Fibroblast of skin of scalp (primary cell): Measurements from ENCODE around the gene SHROOM3.

Source experiments
- DNase-seq: peaks from one replicate; pipeline ENCODE4 v3.0.0-alpha.2; 2013

The SHROOM3 gene

GRCh38 chr4:76544725-76545124 is 109.7 kb downstream of the SHROOM3 start:
- no peak for DNase-seq

GRCh38 chr4:76545226-76545884 is 110.3 kb downstream of the SHROOM3 start:
- DNase-seq = no peak

- DNase-seq = no peak
Observed at GRCh38 chr4:76546327-76546726, 111.3 kb downstream of the SHROOM3 start.

- DNase-seq = peak; percentile 87
Observed at GRCh38 chr4:76546759-76547742, 112.0 kb downstream of the SHROOM3 start.

- DNase-seq = no peak
Observed at GRCh38 chr4:76548704-76549103, 113.7 kb downstream of the SHROOM3 start.

- no peak for DNase-seq
Observed at GRCh38 chr4:76549765-76550164, 114.7 kb downstream of the SHROOM3 start.

GRCh38 chr4:76550966-76551780 is 116.1 kb downstream of the SHROOM3 start:
- no peak for DNase-seq

- no peak for DNase-seq
Observed at GRCh38 chr4:76554630-76555029, 119.6 kb downstream of the SHROOM3 start.

- peak; percentile 44 for DNase-seq
Observed at GRCh38 chr4:76556452-76556851, 121.4 kb downstream of the SHROOM3 start.

GRCh38 chr4:76558396-76559235 is 123.6 kb downstream of the SHROOM3 start:
- peak; percentile 92 for DNase-seq

GRCh38 chr4:76559236-76560071 is 124.4 kb downstream of the SHROOM3 start:
- DNase-seq = no peak

- peak; percentile 91 for DNase-seq
Observed at GRCh38 chr4:76562161-76562560, 127.1 kb downstream of the SHROOM3 start.

GRCh38 chr4:76562836-76563453 is 127.9 kb downstream of the SHROOM3 start:
- no peak for DNase-seq

GRCh38 chr4:76563454-76564122 is 128.6 kb downstream of the SHROOM3 start:
- no peak for DNase-seq

- DNase-seq = no peak
Observed at GRCh38 chr4:76564123-76564915, 129.3 kb downstream of the SHROOM3 start.

- peak; percentile 40 for DNase-seq
Observed at GRCh38 chr4:76568262-76568661, 133.2 kb downstream of the SHROOM3 start.

GRCh38 chr4:76569225-76569624 is 134.2 kb downstream of the SHROOM3 start:
- no peak for DNase-seq

- no peak for DNase-seq
Observed at GRCh38 chr4:76569706-76570105, 134.7 kb downstream of the SHROOM3 start.
